Measurements from ENCODE around the gene RARRES2.
"Not testable (repeated sequence)": the region's sequence is repeated elsewhere in the genome, so short reads cannot be mapped to it uniquely, and the experiment has no call there.

RARRES2 gene

GRCh38 chr7:150295027-150295426, 46.4 kb downstream of the RARRES2 start:
- DNase-seq (ENCODE audit: low read depth, low spot score) = not testable (repeated sequence)

- DNase-seq (ENCODE audit: low read depth, low spot score) = not testable (repeated sequence)
Measured at GRCh38 chr7:150290317-150290716, 51.1 kb downstream of the RARRES2 start.

DNA sequence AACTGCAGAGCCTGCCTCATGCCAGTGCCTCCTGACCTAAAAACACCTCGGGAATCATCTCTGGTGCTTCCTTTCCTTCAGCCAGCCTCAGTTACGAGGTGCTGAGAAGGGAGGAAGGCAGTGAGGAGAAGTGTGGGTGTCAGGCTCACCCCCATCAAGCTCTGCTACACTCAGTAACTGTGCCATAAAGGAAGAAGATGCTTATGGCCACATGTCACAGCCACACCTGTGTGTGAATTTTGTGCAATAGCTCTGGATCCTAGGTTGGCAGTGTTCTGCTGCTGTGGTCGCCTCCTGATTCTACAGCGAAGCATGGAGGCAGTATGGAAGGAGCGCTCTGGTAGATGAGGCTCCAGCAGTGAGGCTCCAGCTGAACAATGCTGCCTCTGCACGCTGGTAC, 52.6 kb downstream of the RARRES2 start:
- not testable (repeated sequence) for DNase-seq (ENCODE audit: low read depth, low spot score)

Measured in brain pericyte (primary cell).